Glomerular visceral epithelial cell (primary cell): ENCODE measurements around the gene TRABD2B.

Experiments used
- DNase-seq: peaks from one replicate; pipeline ENCODE4 v3.0.0-alpha.2; 2016; ENCODE audit errors: extremely low spot score

TRABD2B gene

GRCh38 chr1:47911424-47911823 lies 85.8 kb downstream of the TRABD2B start:
- DNase-seq, result no peak

- no peak for DNase-seq
These were observed 88.9 kb downstream of the TRABD2B start for GRCh38 chr1:47908258-47908657.

- DNase-seq, result no peak
These were observed 90.0 kb downstream of the TRABD2B start for GRCh38 chr1:47907177-47907528.

GRCh38 chr1:47906527-47907176 lies 90.5 kb downstream of the TRABD2B start:
- DNase-seq, result no peak

- peak; percentile 37 for DNase-seq
These were observed 91.2 kb downstream of the TRABD2B start for GRCh38 chr1:47906009-47906432.

- no peak for DNase-seq
These were observed 93.5 kb downstream of the TRABD2B start for GRCh38 chr1:47903723-47904122.

GRCh38 chr1:47901001-47901575 lies 96.1 kb downstream of the TRABD2B start:
- no peak for DNase-seq

- no peak for DNase-seq
These were observed 98.9 kb downstream of the TRABD2B start for GRCh38 chr1:47898133-47898845.

- DNase-seq, result no peak
These were observed 101.7 kb downstream of the TRABD2B start for GRCh38 chr1:47895279-47896125.

GRCh38 chr1:47894410-47895278 lies 102.5 kb downstream of the TRABD2B start:
- peak; percentile 69 for DNase-seq

- no peak for DNase-seq
These were observed 103.8 kb downstream of the TRABD2B start for GRCh38 chr1:47893412-47893811.

- no peak for DNase-seq
These were observed 106.4 kb downstream of the TRABD2B start for GRCh38 chr1:47890779-47891178.

GRCh38 chr1:47888294-47888629 lies 108.9 kb downstream of the TRABD2B start:
- no peak for DNase-seq

GRCh38 chr1:47887475-47888293 lies 109.5 kb downstream of the TRABD2B start:
- DNase-seq, result no peak

- no peak for DNase-seq
These were observed 110.1 kb downstream of the TRABD2B start for GRCh38 chr1:47887060-47887459.

GRCh38 chr1:47886141-47886540 lies 111.0 kb downstream of the TRABD2B start:
- DNase-seq, result no peak

GRCh38 chr1:47885062-47885830 lies 111.9 kb downstream of the TRABD2B start:
- DNase-seq, result no peak

- no peak for DNase-seq
These were observed 113.2 kb downstream of the TRABD2B start for GRCh38 chr1:47883963-47884362.

GRCh38 chr1:47881505-47882442 lies 115.4 kb downstream of the TRABD2B start:
- no peak for DNase-seq
